GM19372 (cell line): ENCODE measurements around the gene SUSD4.
A peak's percentile ranks its signal among the peaks of the same experiment; 100 is the strongest.
"Not testable (repeated sequence)": the region's sequence is repeated elsewhere in the genome, so short reads cannot be mapped to it uniquely, and the experiment has no call there.

Experiments used
- ATAC-seq: cut with Tn5 transposase; IDR thresholded peaks from one replicate; pipeline ENCODE4 v1.9.1; 2021; ENCODE audit warnings: mild to moderate bottlenecking, low read depth, moderate library complexity; ENCODE audit not compliant: unreplicated experiment

SUSD4 gene

GRCh38 chr1:223363856-223364684 lies at the start of gene SUSD4:
Gene SUSD4 (minus strand): TSS chr1:223364176. CDS start chr1:223363425, 751 bp downstream.
- peak; percentile 69 for ATAC-seq

GRCh38 chr1:223413216-223413615 lies 49.2 kb upstream of the SUSD4 start:
- no peak for ATAC-seq

- no peak for ATAC-seq
Measured at GRCh38 chr1:223411710-223412109, 47.7 kb upstream of the SUSD4 start.

DNA sequence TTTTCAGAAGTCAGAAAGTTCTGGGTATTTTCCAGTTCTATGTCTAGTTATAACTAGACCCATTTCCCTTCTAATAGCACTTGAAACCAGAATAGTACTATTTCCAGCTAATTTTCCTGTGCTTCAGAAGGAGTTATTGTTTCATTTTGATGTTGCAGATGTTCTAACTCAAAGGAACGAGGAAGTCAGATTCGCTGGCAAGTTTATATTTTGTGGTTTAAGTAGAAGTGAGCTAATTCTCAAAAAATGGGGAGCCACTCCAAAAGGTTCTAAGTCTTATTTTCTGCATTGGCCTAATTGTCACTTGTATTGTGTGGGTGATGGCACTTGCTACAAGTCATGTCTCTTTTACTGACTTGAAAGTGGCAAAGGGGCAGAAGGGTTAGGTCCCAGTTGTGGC lies 47.3 kb upstream of the SUSD4 start:
- no peak for ATAC-seq

DNA sequence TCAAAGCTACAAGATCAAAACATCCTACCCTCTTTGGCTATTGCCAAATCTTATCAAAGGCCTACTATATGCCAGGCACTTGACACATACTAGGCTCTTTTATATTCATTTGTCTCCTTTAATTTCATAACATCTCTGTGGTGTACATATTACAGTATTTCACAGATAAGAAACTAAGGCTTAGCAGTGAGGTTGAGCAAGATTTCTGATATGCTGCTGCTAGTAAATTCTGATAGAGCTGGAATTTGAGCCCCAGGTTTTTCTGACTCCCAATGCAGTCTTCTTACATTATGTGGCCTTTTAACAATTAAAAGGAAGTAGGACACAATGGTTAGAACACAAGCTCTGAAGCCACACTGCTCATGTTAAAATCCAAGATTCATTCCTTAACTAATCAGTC lies 46.1 kb upstream of the SUSD4 start:
- no peak for ATAC-seq

- no peak for ATAC-seq
Measured at GRCh38 chr1:223405507-223405906, 41.5 kb upstream of the SUSD4 start.

GRCh38 chr1:223403184-223403815 lies 39.3 kb upstream of the SUSD4 start:
- no peak for ATAC-seq

GRCh38 chr1:223402790-223403142 lies 38.8 kb upstream of the SUSD4 start:
- no peak for ATAC-seq

DNA sequence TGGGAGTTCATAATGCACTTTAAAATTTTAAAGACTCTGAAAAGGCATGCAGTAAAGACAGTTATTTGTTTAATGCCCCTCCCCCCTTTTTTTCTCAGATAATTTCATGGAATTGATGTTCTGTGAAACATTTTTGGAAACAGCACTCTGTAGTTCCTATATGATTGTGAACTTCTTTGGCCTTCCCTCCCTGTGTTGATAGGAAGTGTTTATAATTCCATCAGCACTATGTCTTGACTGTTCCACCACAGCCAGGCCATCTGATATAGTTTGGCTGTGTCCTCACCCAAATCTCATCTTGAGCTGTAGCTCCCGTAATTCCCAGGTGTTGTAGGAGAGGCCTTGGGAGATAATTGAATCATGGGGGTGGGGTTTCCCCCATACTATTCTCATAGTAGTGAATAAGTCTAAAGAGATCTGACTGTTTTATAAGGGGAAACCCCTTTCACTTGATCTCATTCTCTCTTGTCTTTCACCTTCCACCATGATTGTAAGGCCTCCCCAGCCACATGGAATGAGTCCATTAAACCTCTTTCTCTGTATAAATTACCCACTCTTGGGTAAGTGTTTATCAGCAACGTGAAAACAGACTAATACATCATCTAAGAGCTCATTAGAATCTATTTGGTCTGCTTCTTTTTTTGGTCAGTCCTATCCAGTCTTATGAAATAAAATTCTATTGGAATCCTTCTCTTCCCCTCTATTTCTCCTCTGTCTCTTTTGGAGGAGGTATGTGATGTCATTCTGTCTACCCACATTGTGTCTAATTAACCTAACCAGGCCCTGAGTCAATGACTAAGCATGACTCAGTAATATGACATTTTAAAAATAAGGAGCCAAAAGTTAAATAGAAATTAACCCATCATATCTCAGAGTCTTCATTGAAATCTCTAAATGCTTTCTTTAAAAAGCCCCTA lies 38.2 kb upstream of the SUSD4 start:
- no peak for ATAC-seq

DNA sequence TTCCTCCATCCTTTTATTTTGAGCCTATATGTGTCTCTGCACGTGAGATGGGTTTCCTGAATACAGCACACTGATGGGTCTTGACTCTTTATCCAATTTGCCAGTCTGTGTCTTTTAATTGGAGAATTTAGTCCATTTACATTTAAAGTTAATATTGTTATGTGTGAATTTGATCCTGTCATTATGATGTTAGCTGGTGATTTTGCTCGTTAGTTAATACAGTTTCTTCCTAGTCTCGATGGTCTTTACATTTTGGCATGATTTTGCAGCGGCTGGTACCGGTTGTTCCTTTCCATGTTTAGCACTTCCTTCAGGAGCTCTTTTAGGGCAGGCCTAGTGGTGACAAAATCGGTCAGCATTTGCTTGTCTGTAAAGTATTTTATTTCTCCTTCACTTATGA lies 35.4 kb upstream of the SUSD4 start:
- not testable (repeated sequence) for ATAC-seq

DNA sequence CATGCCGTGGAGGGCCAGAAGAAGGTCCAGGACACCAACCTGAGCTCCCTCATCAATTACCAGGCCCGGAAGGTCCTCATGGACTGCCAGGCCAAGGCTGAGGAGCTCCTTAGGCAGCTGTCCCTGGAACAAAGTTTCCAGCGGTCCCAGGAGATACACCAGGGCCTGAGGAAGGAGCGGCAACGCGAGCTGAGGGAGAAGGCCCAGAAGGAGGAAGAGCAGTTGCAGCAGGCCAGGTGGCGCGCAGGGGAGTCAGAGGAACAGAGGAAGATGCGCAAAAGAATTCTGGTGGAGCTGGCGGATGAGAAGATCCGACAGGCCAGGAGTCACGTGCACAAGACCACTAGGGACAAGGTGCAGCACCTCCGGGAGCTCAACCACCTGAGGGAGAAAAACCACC lies 30.7 kb upstream of the SUSD4 start:
- no peak for ATAC-seq

- no peak for ATAC-seq
Measured at GRCh38 chr1:223394242-223394641, 30.3 kb upstream of the SUSD4 start.

DNA sequence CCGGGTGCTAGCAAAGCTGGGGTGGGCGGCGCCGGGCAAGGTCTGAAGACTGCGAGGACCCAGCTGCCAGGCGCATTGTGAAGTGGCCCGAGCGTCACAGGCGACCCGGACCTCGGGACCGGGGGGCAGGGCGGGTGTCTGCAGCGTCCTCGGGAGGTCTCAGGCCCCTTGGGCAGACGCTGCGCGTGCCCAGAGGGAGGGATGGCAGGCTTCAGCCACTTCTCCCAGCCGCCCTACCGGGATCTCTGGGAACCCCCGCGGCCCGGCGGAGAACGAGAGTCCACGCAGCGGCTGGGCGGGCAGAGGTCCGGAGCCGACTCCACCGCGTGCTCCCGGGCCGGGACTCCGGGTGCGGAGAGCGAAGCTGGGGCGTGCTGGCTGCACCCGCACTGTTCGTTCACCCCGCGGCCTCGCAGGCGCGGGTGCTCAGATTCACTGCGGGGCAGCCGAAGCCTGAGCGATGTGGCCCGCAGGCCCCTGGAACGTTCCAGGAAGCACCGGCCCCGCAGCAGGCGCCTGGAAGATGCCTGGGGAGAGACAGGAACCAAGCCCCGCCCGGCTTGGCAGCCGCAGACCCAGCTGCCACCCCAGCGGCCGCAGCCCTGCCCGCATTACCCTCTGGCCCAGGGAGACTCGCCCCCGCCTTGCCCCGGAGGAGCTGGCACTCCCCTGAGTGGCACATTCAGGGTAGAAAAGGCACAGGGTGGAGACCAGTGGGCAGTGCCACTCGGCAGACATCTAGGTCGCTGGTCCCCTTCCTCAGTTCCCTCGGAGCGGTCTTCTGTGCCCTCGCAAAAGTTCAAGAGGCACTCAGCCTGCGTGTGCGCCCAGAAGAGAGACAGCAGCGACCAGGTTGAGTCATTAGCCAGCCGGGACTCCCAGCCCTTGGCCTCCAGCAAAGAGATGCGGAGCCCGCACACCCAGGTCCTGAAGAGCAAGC lies 29.6 kb upstream of the SUSD4 start, which contains the start of gene CCDC185:
Gene CCDC185 (plus strand): TSS at position 141 of the 940 bp plus-strand sequence. CDS start 61 bp downstream, at position 202.
- no peak for ATAC-seq

GRCh38 chr1:223390618-223391017 lies 26.6 kb upstream of the SUSD4 start:
- ATAC-seq, result no peak

DNA sequence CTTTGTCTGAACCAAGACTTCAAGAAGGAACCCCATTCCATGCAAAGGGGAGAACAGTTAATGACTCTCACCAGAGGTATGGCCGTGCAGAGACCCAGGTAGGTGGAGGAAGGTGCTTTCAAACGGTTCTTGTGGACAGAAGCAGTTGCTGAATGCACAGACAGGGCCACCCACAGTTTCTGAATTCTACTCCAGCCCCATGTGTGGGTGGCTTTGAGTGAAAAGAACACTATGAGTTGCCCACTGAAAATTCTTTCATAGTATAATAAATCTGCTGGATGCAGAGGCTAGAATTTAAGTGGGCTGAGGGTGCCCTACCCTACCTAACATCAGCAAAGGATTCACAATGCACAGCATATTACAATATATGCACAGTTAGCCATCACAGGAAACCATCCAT lies 22.0 kb upstream of the SUSD4 start:
- ATAC-seq, result no peak

DNA sequence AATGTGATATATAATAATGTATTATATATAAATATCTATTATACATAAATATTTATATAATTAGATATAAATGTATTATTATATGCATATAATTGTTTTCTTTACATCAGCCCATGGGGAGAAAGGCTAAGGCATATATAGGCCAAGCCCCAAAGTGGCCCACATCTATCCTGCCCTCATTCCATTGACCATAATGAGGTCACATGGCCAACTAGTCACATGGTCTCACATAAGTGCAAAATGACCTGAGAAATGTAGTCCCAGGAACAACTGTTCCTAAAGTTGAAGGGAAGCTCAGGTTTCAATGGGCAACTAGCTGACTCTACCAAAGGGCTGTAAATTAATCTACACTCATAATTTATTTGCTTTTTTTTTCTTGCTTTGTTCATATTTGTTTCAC lies 14.8 kb upstream of the SUSD4 start:
- ATAC-seq, result no peak

- ATAC-seq, result no peak
Measured at GRCh38 chr1:223374064-223374610, 10.2 kb upstream of the SUSD4 start.

DNA sequence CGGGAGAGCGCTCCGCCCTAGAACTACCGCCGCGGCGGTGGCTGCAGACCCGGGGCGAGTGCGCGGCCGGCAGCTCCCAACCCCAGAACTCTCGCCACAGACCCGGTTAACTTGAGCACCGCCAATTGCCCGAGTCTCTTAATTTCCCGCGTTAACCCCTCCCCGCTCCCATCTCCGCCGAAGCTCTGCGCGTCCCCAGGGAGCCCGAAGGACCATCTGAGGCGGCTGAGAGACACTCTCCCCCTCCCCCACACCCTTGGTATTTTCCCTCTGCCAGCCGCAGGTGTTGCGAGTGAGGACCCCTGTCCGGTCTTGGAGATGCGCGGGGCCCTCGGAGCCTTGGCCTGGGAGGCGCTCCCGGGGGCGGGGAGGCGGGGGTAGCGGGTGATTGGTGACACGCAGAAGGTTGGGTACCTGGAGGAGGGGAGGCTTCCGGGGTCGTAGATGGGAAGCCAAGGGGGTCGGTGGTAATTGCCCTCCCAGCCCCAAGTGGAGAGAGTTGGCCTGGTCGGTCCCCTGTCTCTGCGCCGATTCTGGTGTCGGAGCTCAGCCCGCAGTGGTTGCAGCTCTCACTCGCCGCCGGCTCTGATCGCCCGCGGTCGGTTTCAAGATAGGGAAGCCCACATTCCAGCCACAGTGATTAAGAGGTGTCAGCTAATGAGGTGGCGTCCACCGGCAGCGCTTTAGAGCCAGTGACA lies 858 bp upstream of the SUSD4 start:
- peak; percentile 33 for ATAC-seq
